H1 (cell line): ENCODE results near the gene C1GALT1C1L. TPM values are rescaled to one million over a fixed set of nuclear protein-coding genes. Genes with fewer than 3 reads are reported as not detected.

Source experiments
- EP300 ChIP-seq, 2 experiments: IDR thresholded peaks; 1 replicate in 1 of 2; 2 replicates in 1 of 2; pipeline ENCODE4 v1.6.1; 2011 to 2012; ENCODE audit warnings: low read depth in 2 of 2, low read length in 2 of 2, mild to moderate bottlenecking in 2 of 2, borderline replicate concordance in 1 of 2, inconsistent platforms in 1 of 2, moderate library complexity in 1 of 2
- NANOG ChIP-seq: IDR thresholded peaks from 2 replicates; pipeline ENCODE4 v1.6.1; 2011; ENCODE audit warnings: low read length, low read depth, mild to moderate bottlenecking, inconsistent platforms; ENCODE audit not compliant: insufficient read depth, poor library complexity, severe bottlenecking
- polyA plus RNA-seq, 7 experiments: library from polyadenylated mRNA; depleted of rRNA in 3 of 7; stranded (reverse) in 5 of 7; unstranded in 2 of 7; fragments of >200 nt in 5 of 7; fragments of 200-250 nt in 2 of 7; gene quantifications; 1 replicate in 5 of 7; 2 replicates in 1 of 7; 4 replicates in 1 of 7; pipeline versions ENCODE4 v1.2.1 to v1.2.3, GENCODE V29; 2011 to 2013; ENCODE audit warnings: missing spikeins in 2 of 7, mixed read lengths in 2 of 7
- total RNA-seq: library from RNA; stranded (reverse); fragmentation: NEBNext Ultra II Directional; extraction: Animal tissue kit (Norgen Biotek cat#: 25700); gene quantifications from 2 replicates; pipeline ENCODE4 v1.2.1, GENCODE V29; 2021
- TF ChIP-seq, protein P1 (sequence below): IDR thresholded peaks from 2 replicates; pipeline ENCODE4 v1.6.1; 2012; ENCODE audit warnings: low read length, inconsistent platforms

C1GALT1C1L gene
- total and polyA plus RNA-seq, 2 of the 8 experiments (the other 6 are each of a cell fraction or from before 2014, with no cell fraction given): 0.12 TPM; not detected in 1

GRCh38 chr2:43724728-43725526 lies 48.7 kb upstream of the C1GALT1C1L start (continued):
- TF ChIP-seq, protein P1, sequence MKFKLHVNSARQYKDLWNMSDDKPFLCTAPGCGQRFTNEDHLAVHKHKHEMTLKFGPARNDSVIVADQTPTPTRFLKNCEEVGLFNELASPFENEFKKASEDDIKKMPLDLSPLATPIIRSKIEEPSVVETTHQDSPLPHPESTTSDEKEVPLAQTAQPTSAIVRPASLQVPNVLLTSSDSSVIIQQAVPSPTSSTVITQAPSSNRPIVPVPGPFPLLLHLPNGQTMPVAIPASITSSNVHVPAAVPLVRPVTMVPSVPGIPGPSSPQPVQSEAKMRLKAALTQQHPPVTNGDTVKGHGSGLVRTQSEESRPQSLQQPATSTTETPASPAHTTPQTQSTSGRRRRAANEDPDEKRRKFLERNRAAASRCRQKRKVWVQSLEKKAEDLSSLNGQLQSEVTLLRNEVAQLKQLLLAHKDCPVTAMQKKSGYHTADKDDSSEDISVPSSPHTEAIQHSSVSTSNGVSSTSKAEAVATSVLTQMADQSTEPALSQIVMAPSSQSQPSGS: no peak
- TF ChIP-seq EP300 (IDR thresholded peaks at IDR 0.05; ENCODE audit: borderline replicate concordance in 1 of 2, low read depth in 2 of 2, low read length in 2 of 2) (no peak), NANOG (no peak)
